Neural progenitor cell (in vitro differentiated cells): Measurements from ENCODE around the gene QSER1. TPM values are rescaled to one million over a fixed set of nuclear protein-coding genes. Genes with fewer than 3 reads are reported as not detected.

Experiments
- DNase-seq: peaks from one replicate; pipeline ENCODE4 v3.0.0-alpha.2; 2016; ENCODE audit warnings: low spot score
- H2AFZ ChIP-seq: fragments of 200-600 bp; sonication (generic); replicated peaks from 2 replicates; pipeline ENCODE4 v1.6.1; 2016; ENCODE audit warnings: antibody characterized with exemption
- H3F3A ChIP-seq: fragments of 200-600 bp; sonication (generic); 2 replicates; pipeline ENCODE4 v1.6.1; 2016; ENCODE audit warnings: antibody characterized with exemption, low read depth
- H3K27ac ChIP-seq: fragments of 200-600 bp; sonication (generic); 2 replicates; pipeline ENCODE4 v1.5.1; 2016; ENCODE audit warnings: mild to moderate bottlenecking
- H3K27me3 ChIP-seq: fragments of 200-600 bp; sonication (generic); 2 replicates; pipeline ENCODE4 v1.6.1; 2016; ENCODE audit warnings: mild to moderate bottlenecking, moderate library complexity
- H3K36me3 ChIP-seq: fragments of 200-600 bp; sonication (generic); 2 replicates; pipeline ENCODE4 v1.5.1; 2016
- H3K4me1 ChIP-seq: fragments of 200-600 bp; sonication (generic); 2 replicates; pipeline ENCODE4 v1.6.1; 2016; ENCODE audit warnings: mixed run types
- H3K4me2 ChIP-seq: fragments of 200-600 bp; sonication (generic); 2 replicates; pipeline ENCODE4 v1.6.1; 2016
- H3K4me3 ChIP-seq: fragments of 200-600 bp; sonication (generic); 2 replicates; pipeline ENCODE4 v1.5.1; 2016
- H3K79me2 ChIP-seq: fragments of 200-600 bp; sonication (generic); 2 replicates; pipeline ENCODE4 v1.6.1; 2016; ENCODE audit warnings: low read depth
- H3K9ac ChIP-seq: fragments of 200-600 bp; sonication (generic); 2 replicates; pipeline ENCODE4 v1.6.1; 2016
- H3K9me3 ChIP-seq: fragments of 200-600 bp; sonication (generic); 2 replicates; pipeline ENCODE4 v1.5.1; 2016; ENCODE audit warnings: low read depth
- H4K20me1 ChIP-seq: fragments of 200-600 bp; sonication (generic); 2 replicates; pipeline ENCODE4 v1.6.1; 2016; ENCODE audit warnings: low read depth
- H3K27ac Mint-ChIP-seq: 3 replicates; pipeline ENCODE4 v1.8.0; 2021; ENCODE audit warnings: mixed read lengths
- H3K27me3 Mint-ChIP-seq: 2 replicates; pipeline ENCODE4 v1.8.0; 2022; ENCODE audit warnings: low read depth, mild to moderate bottlenecking, inconsistent platforms, moderate library complexity, mixed read lengths; ENCODE audit not compliant: insufficient read depth
- H3K36me3 Mint-ChIP-seq: 3 replicates; pipeline ENCODE4 v1.8.0; 2021; ENCODE audit warnings: mixed read lengths
- H3K4me1 Mint-ChIP-seq: 3 replicates; pipeline ENCODE4 v1.8.0; 2021; ENCODE audit warnings: mixed read lengths
- H3K4me3 Mint-ChIP-seq: 3 replicates; pipeline ENCODE4 v1.8.0; 2021; ENCODE audit warnings: mild to moderate bottlenecking, moderate library complexity, mixed read lengths
- H3K9me3 Mint-ChIP-seq: 3 replicates; pipeline ENCODE4 v1.8.0; 2020; ENCODE audit warnings: mixed read lengths
- EZH2 ChIP-seq: fragments of 200-600 bp; sonication (generic); IDR thresholded peaks from 2 replicates; pipeline ENCODE4 v1.6.1; 2017; ENCODE audit warnings: antibody characterized with exemption, mild to moderate bottlenecking, moderate library complexity
- EZH2phosphoT487 ChIP-seq: fragments of 200-600 bp; sonication (generic); IDR thresholded peaks from 2 replicates; pipeline ENCODE4 v1.6.1; 2017; ENCODE audit warnings: antibody characterized with exemption
- total RNA-seq: library from RNA; depleted of rRNA; stranded (reverse); fragments of >200 nt; gene quantifications from 2 replicates; pipeline ENCODE4 v1.2.3, GENCODE V29; 2015; ENCODE audit warnings: low replicate concordance
- TF ChIP-seq, protein P1 (sequence below): fragments of 200-600 bp; sonication (generic); IDR thresholded peaks from 2 replicates; pipeline ENCODE4 v1.5.1; 2017; ENCODE audit warnings: antibody characterized with exemption, mild to moderate bottlenecking

The QSER1 gene
- total RNA-seq, 1 donor from 2014 or later: 79.2 TPM

GRCh38 chr11:33018840-33019239 is 126.2 kb downstream of the QSER1 start:
- no peak overlapping the region for H2AFZ ChIP-seq
- peaks cover 15% of the 10 kb centered on the region for H3K4me1 Mint-ChIP-seq
- H3K27me3 ChIP-seq: peaks cover 49% of the 10 kb centered on the region
- no peaks in the 10 kb centered on the region for H3K9me3 ChIP-seq
- TF ChIP-seq EZH2phosphoT487 (no peak), EZH2 (no peak)
- TF ChIP-seq, protein P1, sequence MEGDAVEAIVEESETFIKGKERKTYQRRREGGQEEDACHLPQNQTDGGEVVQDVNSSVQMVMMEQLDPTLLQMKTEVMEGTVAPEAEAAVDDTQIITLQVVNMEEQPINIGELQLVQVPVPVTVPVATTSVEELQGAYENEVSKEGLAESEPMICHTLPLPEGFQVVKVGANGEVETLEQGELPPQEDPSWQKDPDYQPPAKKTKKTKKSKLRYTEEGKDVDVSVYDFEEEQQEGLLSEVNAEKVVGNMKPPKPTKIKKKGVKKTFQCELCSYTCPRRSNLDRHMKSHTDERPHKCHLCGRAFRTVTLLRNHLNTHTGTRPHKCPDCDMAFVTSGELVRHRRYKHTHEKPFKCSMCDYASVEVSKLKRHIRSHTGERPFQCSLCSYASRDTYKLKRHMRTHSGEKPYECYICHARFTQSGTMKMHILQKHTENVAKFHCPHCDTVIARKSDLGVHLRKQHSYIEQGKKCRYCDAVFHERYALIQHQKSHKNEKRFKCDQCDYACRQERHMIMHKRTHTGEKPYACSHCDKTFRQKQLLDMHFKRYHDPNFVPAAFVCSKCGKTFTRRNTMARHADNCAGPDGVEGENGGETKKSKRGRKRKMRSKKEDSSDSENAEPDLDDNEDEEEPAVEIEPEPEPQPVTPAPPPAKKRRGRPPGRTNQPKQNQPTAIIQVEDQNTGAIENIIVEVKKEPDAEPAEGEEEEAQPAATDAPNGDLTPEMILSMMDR: no peak
- H3K4me2 ChIP-seq: no peak overlapping the region
- H3K9me3 Mint-ChIP-seq: no peaks in the 10 kb centered on the region
- no peaks in the 10 kb centered on the region for H3K36me3 Mint-ChIP-seq
- no peak overlapping the region for H3K9ac ChIP-seq
- H3K4me3 Mint-ChIP-seq: no peak overlapping the region
- H3K79me2 ChIP-seq: no peaks in the 10 kb centered on the region
- H3K4me3 ChIP-seq: no peak overlapping the region
- peaks cover 6% of the 10 kb centered on the region for H3K4me1 ChIP-seq
- no peaks in the 10 kb centered on the region for H3K36me3 ChIP-seq
- H3K27me3 Mint-ChIP-seq: peaks cover 2% of the 10 kb centered on the region
- DNase-seq: no peak
- no peak overlapping the region for H3K27ac ChIP-seq
- H4K20me1 ChIP-seq: no peaks in the 10 kb centered on the region
- H3F3A ChIP-seq: peaks cover 15% of the 10 kb centered on the region
- no peak overlapping the region for H3K27ac Mint-ChIP-seq

- Histone ChIP-seq H3K9me3 (no peaks in the 10 kb centered on the region), H2AFZ (no peak overlapping the region), H3K4me3 (no peak overlapping the region), H3F3A (peaks cover 10% of the 10 kb centered on the region), H4K20me1 (no peaks in the 10 kb centered on the region), H3K27me3 (peaks cover 24% of the 10 kb centered on the region), H3K4me2 (no peak overlapping the region), H3K27ac (no peak overlapping the region), H3K36me3 (no peaks in the 10 kb centered on the region), H3K79me2 (no peaks in the 10 kb centered on the region), H3K9ac (no peak overlapping the region), H3K4me1 (peaks cover 2% of the 10 kb centered on the region)
- no peak overlapping the region for H3K4me3 Mint-ChIP-seq
- no peak for DNase-seq
- TF ChIP-seq EZH2 (no peak), EZH2phosphoT487 (no peak)
- TF ChIP-seq, protein P1: no peak
- H3K9me3 Mint-ChIP-seq: no peaks in the 10 kb centered on the region
- peaks cover 12% of the 10 kb centered on the region for H3K4me1 Mint-ChIP-seq
- H3K36me3 Mint-ChIP-seq: no peaks in the 10 kb centered on the region
- no peak overlapping the region for H3K27ac Mint-ChIP-seq
- peaks cover 2% of the 10 kb centered on the region for H3K27me3 Mint-ChIP-seq
These were observed 128.9 kb downstream of the QSER1 start for GRCh38 chr11:33021501-33021900.

DNA sequence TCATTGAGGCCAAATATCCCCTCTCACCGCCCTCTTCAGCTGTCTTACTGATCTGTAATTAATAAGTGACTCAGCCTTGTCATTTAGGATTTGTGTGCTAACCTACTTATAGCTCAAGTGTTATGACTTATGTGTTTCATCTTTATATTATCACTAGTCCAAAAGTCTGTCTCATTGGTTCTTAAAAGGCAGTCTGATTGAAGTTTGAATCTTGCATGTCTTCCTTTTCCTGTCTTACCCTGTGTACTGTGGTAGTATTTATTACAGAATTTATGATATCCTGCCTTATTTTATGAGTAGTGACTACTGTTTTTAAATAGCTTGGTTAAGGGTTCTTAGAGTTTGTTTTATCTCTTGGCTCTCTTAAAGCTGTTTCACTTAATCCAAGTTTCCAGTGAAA is 129.3 kb downstream of the QSER1 start:
- peaks cover 2% of the 10 kb centered on the region for H3K27me3 Mint-ChIP-seq
- Histone ChIP-seq H3K27me3 (peaks cover 19% of the 10 kb centered on the region), H2AFZ (no peak overlapping the region), H3K27ac (no peak overlapping the region), H3K9ac (no peak overlapping the region), H3K4me2 (no peak overlapping the region), H3F3A (peaks cover 6% of the 10 kb centered on the region), H3K4me3 (no peak overlapping the region), H4K20me1 (no peaks in the 10 kb centered on the region), H3K9me3 (no peaks in the 10 kb centered on the region), H3K79me2 (no peaks in the 10 kb centered on the region), H3K36me3 (no peaks in the 10 kb centered on the region), H3K4me1 (no peaks in the 10 kb centered on the region)
- no peak for DNase-seq
- H3K27ac Mint-ChIP-seq: no peak overlapping the region
- H3K36me3 Mint-ChIP-seq: no peaks in the 10 kb centered on the region
- no peak for TF ChIP-seq EZH2
- TF ChIP-seq, protein P1: no peak
- no peak for TF ChIP-seq EZH2phosphoT487
- no peaks in the 10 kb centered on the region for H3K9me3 Mint-ChIP-seq
- H3K4me1 Mint-ChIP-seq: peaks cover 9% of the 10 kb centered on the region
- no peak overlapping the region for H3K4me3 Mint-ChIP-seq

GRCh38 chr11:33025339-33025722 is 132.7 kb downstream of the QSER1 start:
- Histone ChIP-seq H3K4me2 (no peak overlapping the region), H3K27me3 (no peaks in the 10 kb centered on the region), H3K27ac (no peak overlapping the region), H3F3A (no peaks in the 10 kb centered on the region), H3K36me3 (no peaks in the 10 kb centered on the region), H3K9me3 (no peaks in the 10 kb centered on the region), H2AFZ (no peak overlapping the region), H3K9ac (no peak overlapping the region), H3K4me1 (no peaks in the 10 kb centered on the region), H3K79me2 (no peaks in the 10 kb centered on the region), H4K20me1 (no peaks in the 10 kb centered on the region), H3K4me3 (no peak overlapping the region)
- no peaks in the 10 kb centered on the region for H3K9me3 Mint-ChIP-seq
- no peak for DNase-seq
- H3K27ac Mint-ChIP-seq: no peak overlapping the region
- H3K36me3 Mint-ChIP-seq: no peaks in the 10 kb centered on the region
- no peak overlapping the region for H3K4me3 Mint-ChIP-seq
- TF ChIP-seq, protein P1: no peak
- no peak for TF ChIP-seq EZH2
- no peak for TF ChIP-seq EZH2phosphoT487
- no peaks in the 10 kb centered on the region for H3K4me1 Mint-ChIP-seq
- no peaks in the 10 kb centered on the region for H3K27me3 Mint-ChIP-seq
